Small intestine (tissue), 16 donors: ENCODE data around the gene OAS2. TPM values are rescaled to one million over a fixed set of nuclear protein-coding genes. Genes with fewer than 3 reads are reported as not detected.
A peak's percentile ranks its signal among the peaks of the same experiment; 100 is the strongest.

ENCODE experiments used
- DNase-seq, 2 donors: peaks; one replicate each; pipeline versions ENCODE4 v3.0.0 to v3.0.0-alpha.2; 2013
- FAIRE-seq: peaks from 2 replicates; lab custom pipeline; 2012; peaks lifted over from hg19 to GRCh38; lab: Jason Lieb, UNC
- H3K27ac ChIP-seq, 3 donors: one replicate each; pipeline ENCODE4 v1.5.1; 2013; ENCODE audit warnings: low read length in 2 of 3, mild to moderate bottlenecking in 2 of 3, control low read depth in 1 of 3, inconsistent platforms in 1 of 3, low read depth in 1 of 3, moderate library complexity in 1 of 3
- H3K27me3 ChIP-seq, 3 donors: one replicate each; pipeline ENCODE4 v1.6.1; 2013; ENCODE audit warnings: low read length in 3 of 3, inconsistent platforms in 1 of 3; ENCODE audit not compliant: control insufficient read depth in 3 of 3, insufficient read depth in 3 of 3
- H3K36me3 ChIP-seq, 3 donors: one replicate each; pipeline ENCODE4 v1.6.1; 2013; ENCODE audit warnings: low read length in 3 of 3, inconsistent platforms in 1 of 3, low read depth in 1 of 3, mild to moderate bottlenecking in 1 of 3, moderate library complexity in 1 of 3; ENCODE audit not compliant: control insufficient read depth in 3 of 3, insufficient read depth in 2 of 3
- H3K4me1 ChIP-seq, 3 donors: one replicate each; pipeline ENCODE4 v1.6.1; 2013; ENCODE audit warnings: low read length in 2 of 3, inconsistent platforms in 1 of 3, low read depth in 1 of 3, mild to moderate bottlenecking in 1 of 3, moderate library complexity in 1 of 3; ENCODE audit not compliant: control insufficient read depth in 3 of 3, insufficient read depth in 2 of 3
- H3K4me3 ChIP-seq, 3 donors: one replicate each; pipeline ENCODE4 v1.5.1; 2013; ENCODE audit warnings: low read length in 3 of 3, control low read depth in 1 of 3, inconsistent platforms in 1 of 3, low read depth in 1 of 3, mild to moderate bottlenecking in 1 of 3, moderate library complexity in 1 of 3
- H3K9me3 ChIP-seq, 2 donors: one replicate each; pipeline ENCODE4 v1.6.1; 2013; ENCODE audit warnings: low read depth in 1 of 2, low read length in 1 of 2; ENCODE audit not compliant: control insufficient read depth in 2 of 2, insufficient read depth in 1 of 2
- WGBS, 3 donors: extraction: QIAGEN DNeasy Blood & Tissue Kit; methylation state at CpG; one replicate each; pipeline ENCODE4 v1.1.7; 2013; 5-methylcytosine and 5-hydroxymethylcytosine counted together
- long read RNA-seq, 10 donors: transcript quantifications; one replicate each; lab custom pipeline, GENCODE V29; 2026
- polyA plus RNA-seq, 4 donors: library from polyadenylated mRNA; stranded (reverse) in 3 of 4; unstranded in 1 of 4; fragments of 200-250 nt in 3 of 4; fragments of 120-200 nt in 1 of 4; gene quantifications; one replicate each; pipeline versions ENCODE4 v1.2.1 to v1.2.3, GENCODE V29; 2013
- donor health status: healthy with polysubstance abuse.
- donor health status: control.
- donor health status: control.
- donor health status: Bipolar disorder and iron deficiency.
- donor health status: healthy.

The OAS2 gene
- 1 to 10 TPM; 2.3 to 7.7 (median 2.7) TPM for polyA plus RNA-seq
- long read RNA-seq, donor 1: 0 reads
- long read RNA-seq, donor 2, partial matches to known transcripts: 0 of 1 reads
- long read RNA-seq, donor 2, other reads (novel, unspliced or antisense): 0 of 1 reads
- long read RNA-seq, donor 3, full-length matches to known transcripts: 2 of 2 reads
- long read RNA-seq, donor 3, partial matches to known transcripts: 0 of 2 reads
- long read RNA-seq, donor 3, other reads (novel, unspliced or antisense): 0 of 2 reads
- long read RNA-seq, donor 4: 0 reads
- long read RNA-seq, donor 5: 0 reads
- long read RNA-seq, donor 6, full-length matches to known transcripts: 2 of 2 reads
- long read RNA-seq, donor 6, partial matches to known transcripts: 0 of 2 reads
- long read RNA-seq, donor 6, other reads (novel, unspliced or antisense): 0 of 2 reads
- long read RNA-seq, donor 7: 0 reads
- long read RNA-seq, donor 8: 0 reads
- long read RNA-seq, donor 9, partial matches to known transcripts: 0 of 1 reads
- long read RNA-seq, donor 9, other reads (novel, unspliced or antisense): 0 of 1 reads
- long read RNA-seq, donor 10, full-length matches to known transcripts: 2 of 2 reads
- long read RNA-seq, donor 10, partial matches to known transcripts: 0 of 2 reads
- long read RNA-seq, donor 10, other reads (novel, unspliced or antisense): 0 of 2 reads

- no peaks in the 10 kb centered on the region for H3K4me1 ChIP-seq
- H3K27me3 ChIP-seq: no peaks in the 10 kb centered on the region
- FAIRE-seq (no peak), DNase-seq (peak; percentile 36 to 85)
- H3K9me3 ChIP-seq: no peaks in the 10 kb centered on the region
- peak within 1 kb of the TSS; percentile 27 to 44 (median 39) for H3K4me3 ChIP-seq
- WGBS, 3 donors: 11 to 13% (median 12%) methylated on average over 19 of the region's 19 CpGs
- no peaks in the 10 kb centered on the region for H3K36me3 ChIP-seq
- H3K27ac ChIP-seq: peak within 1 kb of the TSS; percentile 35 to 95 (median 82)
Observed at GRCh38 chr12:112978163-112979040, at the start of gene OAS2. OAS2 (plus strand) TSS chr12:112978519; CDS start chr12:112978609, 90 bp downstream.

GRCh38 chr12:112928978-112929377 is 49.3 kb upstream of the OAS2 start:
- Histone ChIP-seq H3K27me3 (no peaks in the 10 kb centered on the region), H3K4me1 (peaks cover 0 to 9% (median 2%) of the 10 kb centered on the region in 3 donors), H3K36me3 (no peaks in the 10 kb centered on the region), H3K9me3 (peaks cover 0 to 8% of the 10 kb centered on the region in 2 donors), H3K4me3 (no peak overlapping the region), H3K27ac (no peak overlapping the region)
- 83 to 100% (median 90%) methylated on average over 1 of the region's 1 CpG for WGBS, 3 donors
- FAIRE-seq (no peak), DNase-seq (no peak)

GRCh38 chr12:112929715-112930114 is 48.6 kb upstream of the OAS2 start:
- FAIRE-seq: no peak
- H3K36me3 ChIP-seq: no peaks in the 10 kb centered on the region
- DNase-seq: no peak
- no peak overlapping the region for H3K27ac ChIP-seq
- peaks cover 0 to 6% (median 2%) of the 10 kb centered on the region in 3 donors for H3K4me1 ChIP-seq
- no peak overlapping the region for H3K4me3 ChIP-seq
- no peaks in the 10 kb centered on the region for H3K27me3 ChIP-seq
- WGBS, 3 donors: 95 to 97% (median 97%) methylated on average over 3 of the region's 3 CpGs
- H3K9me3 ChIP-seq: peaks cover 0 to 8% of the 10 kb centered on the region in 2 donors

GRCh38 chr12:112930350-112930749 is 48.0 kb upstream of the OAS2 start:
- Histone ChIP-seq H3K27me3 (no peaks in the 10 kb centered on the region), H3K4me1 (peaks cover 0 to 2% (median under 1%) of the 10 kb centered on the region in 3 donors), H3K4me3 (no peak overlapping the region), H3K9me3 (peaks cover 0 to 8% of the 10 kb centered on the region in 2 donors), H3K27ac (no peak overlapping the region), H3K36me3 (no peaks in the 10 kb centered on the region)
- FAIRE-seq (no peak), DNase-seq (no peak)
- 93 to 94% (median 93%) methylated on average over 2 of the region's 2 CpGs for WGBS, 3 donors

- FAIRE-seq: no peak
- Histone ChIP-seq H3K27me3 (no peaks in the 10 kb centered on the region), H3K9me3 (peaks cover 0 to 4% of the 10 kb centered on the region in 2 donors), H3K4me1 (no peaks in the 10 kb centered on the region), H3K4me3 (no peak overlapping the region), H3K27ac (no peak overlapping the region), H3K36me3 (no peaks in the 10 kb centered on the region)
- DNase-seq: no peak
- 27 to 56% (median 37%) methylated on average over 6 of the region's 6 CpGs for WGBS, 3 donors
Observed at GRCh38 chr12:112932485-112933128, 45.7 kb upstream of the OAS2 start.

- Histone ChIP-seq H3K4me3 (no peak overlapping the region), H3K27ac (no peak overlapping the region), H3K27me3 (no peaks in the 10 kb centered on the region), H3K36me3 (no peaks in the 10 kb centered on the region), H3K4me1 (no peaks in the 10 kb centered on the region), H3K9me3 (peaks cover 0 to 4% of the 10 kb centered on the region in 2 donors)
- DNase-seq (no peak), FAIRE-seq (no peak)
- WGBS, 3 donors: 48 to 70% (median 65%) methylated on average over 2 of the region's 2 CpGs
Observed at GRCh38 chr12:112933129-112933505, 45.2 kb upstream of the OAS2 start.

- 60 to 72% (median 66%) methylated on average over 1 of the region's 1 CpG for WGBS, 3 donors
- Histone ChIP-seq H3K27me3 (no peaks in the 10 kb centered on the region), H3K4me1 (peaks cover 2 to 11% (median 4%) of the 10 kb centered on the region in 3 donors), H3K9me3 (no peaks in the 10 kb centered on the region), H3K4me3 (no peak overlapping the region), H3K27ac (no peak overlapping the region), H3K36me3 (peaks cover 0 to 1% (median 0%) of the 10 kb centered on the region in 3 donors)
- FAIRE-seq: no peak
- no peak for DNase-seq
Observed at GRCh38 chr12:112936264-112936663, 42.1 kb upstream of the OAS2 start.
